ENCODE measurements around the gene CERT1. TPM values are rescaled to one million over a fixed set of nuclear protein-coding genes. Genes with fewer than 3 reads are reported as not detected.
A peak's percentile ranks its signal among the peaks of the same experiment; 100 is the strongest.

Gene CERT1
- total and polyA plus RNA-seq, 9 of the 15 experiments (the other 6 are each of a cell fraction or from before 2014, with no cell fraction given): 3.4 to 24.7 (median 9.8) TPM

DNA sequence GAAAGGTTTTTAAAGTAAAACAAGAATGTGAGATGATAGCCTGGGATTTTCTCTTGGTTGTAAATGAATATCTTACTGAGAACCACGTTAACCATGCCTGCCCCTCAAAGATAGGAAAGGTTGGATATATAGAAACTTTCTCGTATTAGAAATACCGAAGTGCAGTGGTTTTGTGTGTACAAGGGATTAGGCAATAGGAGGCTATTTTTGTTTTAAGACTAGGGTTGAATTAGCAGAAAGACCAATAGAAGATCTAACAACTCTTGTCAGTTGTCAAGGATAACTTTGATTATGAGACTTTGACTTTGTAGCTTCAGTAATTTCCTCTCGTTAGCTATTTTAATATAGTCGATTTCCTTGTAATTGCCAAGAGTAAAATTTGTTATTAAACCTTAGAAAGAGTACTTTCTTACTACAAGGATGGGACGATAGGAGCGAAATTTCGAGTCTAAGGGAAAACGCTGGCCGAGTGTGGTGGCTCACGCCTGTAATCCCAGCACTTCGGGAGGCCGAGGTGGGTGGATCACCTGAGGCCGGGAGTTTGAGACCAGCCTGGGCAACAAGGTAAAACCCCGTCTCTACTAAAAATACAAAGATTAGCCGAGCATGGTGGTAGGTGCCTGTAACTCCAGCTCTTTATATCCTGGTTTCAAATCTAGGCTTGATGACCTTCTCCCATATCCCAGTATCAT lies 1.1 kb upstream of the CERT1 start:
- no TSS peak for BruUV-seq (replicated peaks)
- H3K9ac ChIP-seq (ENCODE audit: insufficient read depth in 1 of 2, low read depth in 2 of 2, low read length in 2 of 2): peak overlapping the region; percentile 84 to 98
- TF ChIP-seq JUN (IDR thresholded peaks at IDR 0.05; ENCODE audit: borderline replicate concordance, low read depth, low read length): no peak
- TF ChIP-seq JUN (CRISPR knock-in tag; IDR thresholded peaks at IDR 0.05; ENCODE audit: borderline replicate concordance): no peak
- no peak for TF ChIP-seq ZNF436 (CRISPR knock-in tag; IDR thresholded peaks at IDR 0.05)
- TF ChIP-seq, protein P1, sequence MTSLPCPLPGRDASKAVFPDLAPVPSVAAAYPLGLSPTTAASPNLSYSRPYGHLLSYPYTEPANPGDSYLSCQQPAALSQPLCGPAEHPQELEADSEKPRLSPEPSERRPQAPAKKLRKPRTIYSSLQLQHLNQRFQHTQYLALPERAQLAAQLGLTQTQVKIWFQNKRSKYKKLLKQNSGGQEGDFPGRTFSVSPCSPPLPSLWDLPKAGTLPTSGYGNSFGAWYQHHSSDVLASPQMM (CRISPR knock-in tag; IDR thresholded peaks at IDR 0.05): no peak
- no peak for TF ChIP-seq NBN (IDR thresholded peaks at IDR 0.05; ENCODE audit: low read depth)
- peak; percentile 35 for TF ChIP-seq PHF20 (IDR thresholded peaks at IDR 0.05; ENCODE audit: partially characterized antibody)
- 0 out of 2 replicates have a peak, but pooled peaks have one; percentile 29 for TF ChIP-seq CC2D1A (IDR thresholded peaks at IDR 0.05)
- TF ChIP-seq TRIM24 (IDR thresholded peaks at IDR 0.05): 0 out of 4 replicates have a peak, but pooled peaks of 1 of the 2 experiments have one; percentile 11
- TF ChIP-seq, protein P2, sequence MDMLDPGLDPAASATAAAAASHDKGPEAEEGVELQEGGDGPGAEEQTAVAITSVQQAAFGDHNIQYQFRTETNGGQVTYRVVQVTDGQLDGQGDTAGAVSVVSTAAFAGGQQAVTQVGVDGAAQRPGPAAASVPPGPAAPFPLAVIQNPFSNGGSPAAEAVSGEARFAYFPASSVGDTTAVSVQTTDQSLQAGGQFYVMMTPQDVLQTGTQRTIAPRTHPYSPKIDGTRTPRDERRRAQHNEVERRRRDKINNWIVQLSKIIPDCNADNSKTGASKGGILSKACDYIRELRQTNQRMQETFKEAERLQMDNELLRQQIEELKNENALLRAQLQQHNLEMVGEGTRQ (CRISPR knock-in tag; IDR thresholded peaks at IDR 0.05): no peak
- 0 out of 4 replicates have a peak, but pooled peaks of 1 of the 2 experiments have one; percentile 32 for TF ChIP-seq TEAD1 (CRISPR knock-in tag; IDR thresholded peaks at IDR 0.05)
- no peak for TF ChIP-seq COPS2 (conservative IDR thresholded peaks at IDR 0.05)
- no peak for TF ChIP-seq CEBPG (CRISPR knock-in tag; IDR thresholded peaks at IDR 0.05)
- peak; percentile 78 to 81 for TF ChIP-seq CEBPG (tag; conservative IDR thresholded peaks at IDR 0.05 in 1 of 2, IDR thresholded peaks at IDR 0.05 in 1 of 2)
- TF ChIP-seq ILF3 (IDR thresholded peaks at IDR 0.05; ENCODE audit: borderline replicate concordance): 0 out of 2 replicates have a peak, but pooled peaks have one; percentile 49
- no peak for TF ChIP-seq CAMTA2 (CRISPR knock-in tag; conservative IDR thresholded peaks at IDR 0.05)
- no peak for TF ChIP-seq TCF7 (IDR thresholded peaks at IDR 0.05; ENCODE audit: borderline replicate concordance)
- peak; percentile 28; the same call in 1 of the 2 replicates for TF ChIP-seq ADNP (tag; IDR thresholded peaks at IDR 0.05)
- TF ChIP-seq, protein P3, sequence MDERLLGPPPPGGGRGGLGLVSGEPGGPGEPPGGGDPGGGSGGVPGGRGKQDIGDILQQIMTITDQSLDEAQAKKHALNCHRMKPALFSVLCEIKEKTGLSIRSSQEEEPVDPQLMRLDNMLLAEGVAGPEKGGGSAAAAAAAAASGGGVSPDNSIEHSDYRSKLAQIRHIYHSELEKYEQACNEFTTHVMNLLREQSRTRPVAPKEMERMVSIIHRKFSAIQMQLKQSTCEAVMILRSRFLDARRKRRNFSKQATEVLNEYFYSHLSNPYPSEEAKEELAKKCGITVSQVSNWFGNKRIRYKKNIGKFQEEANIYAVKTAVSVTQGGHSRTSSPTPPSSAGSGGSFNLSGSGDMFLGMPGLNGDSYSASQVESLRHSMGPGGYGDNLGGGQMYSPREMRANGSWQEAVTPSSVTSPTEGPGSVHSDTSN (CRISPR knock-in tag; IDR thresholded peaks at IDR 0.05; ENCODE audit: low read depth): no peak
- TF ChIP-seq, protein P3 (tag; conservative IDR thresholded peaks at IDR 0.05; ENCODE audit: low read depth): no peak
- TF ChIP-seq BCOR (IDR thresholded peaks at IDR 0.05): peak; percentile 75

More for the DNA sequence above, 1.1 kb upstream of the CERT1 start:
- Histone ChIP-seq H3K9me1 (ENCODE audit: control insufficient read depth, insufficient read depth, low read length) (no peaks in the 10 kb centered on the region), H3K4me1 (replicated peaks in 1 of 2; ENCODE audit: control insufficient read depth in 2 of 2, insufficient read depth in 2 of 2, low read length in 2 of 2) (peaks cover 2 to 8% of the 10 kb centered on the region in 2 experiments; a peak in 2 of 5 replicates), H3K27ac (ENCODE audit: extremely low read depth, low read depth, low read length) (peak overlapping the region; percentile 88), H3K4me2 (ENCODE audit: insufficient read depth, low read length) (peak overlapping the region; percentile 95), H3K79me2 (ENCODE audit: control insufficient read depth, insufficient read depth, low read length) (peaks cover 96% of the 10 kb centered on the region), H3K4me3 (peak overlapping the region; percentile 89), H3K27me3 (ENCODE audit: control insufficient read depth in 2 of 2, insufficient read depth in 2 of 2, low read length in 2 of 2) (no peaks in the 10 kb centered on the region), H3K36me3 (ENCODE audit: control insufficient read depth, insufficient read depth, low read length) (no peaks in the 10 kb centered on the region; the same call in 2 of the 3 replicates), H3K9me3 (replicated peaks; ENCODE audit: control insufficient read depth, insufficient read depth, low read depth, low read length) (no peaks in the 10 kb centered on the region), H4K20me1 (replicated peaks; ENCODE audit: control insufficient read depth, insufficient read depth, low read length) (0 out of 2 replicates have a peak, but pooled peaks cover 5% of the 10 kb centered on the region), H2AFZ (ENCODE audit: low read depth, low read length) (peak overlapping the region; percentile 99)
- intact Hi-C loops (cut with micrococcal nuclease): loop anchor here (5.0 kb wide), 3 partner anchors 55 to 155 kb away; no protein-coding TSS in a partner anchor
- DNase-seq (ENCODE audit: extremely low read depth in 1 of 4, low spot score in 3 of 4) (peak in 1 of 4 experiments; percentile 26), ATAC-seq (no peak), FAIRE-seq (no peak)
- in situ Hi-C loops (cut with MboI): no loop called here
- WGBS (ENCODE audit: insufficient coverage, low coverage, missing lambda C conversion rate): 5% methylated on average over 15 of the region's 16 CpGs
- POLR2A ChIA-PET: interaction anchor here (0.6 to 1.8 kb wide), 8 partner anchors 12 to 234 kb away, joined by 3 to 7 read pairs (median 3); no protein-coding TSS in a partner anchor
- CTCF ChIA-PET (ENCODE audit: low intra/inter-chr PET ratio): no interaction called here
